Caki2 (cell line): Measurements from ENCODE around the gene DGKZ. TPM values are rescaled to one million over a fixed set of nuclear protein-coding genes. Genes with fewer than 3 reads are reported as not detected.

Source experiments
- DNase-seq: peaks from one replicate; pipeline ENCODE4 v3.0.0-alpha.2; 2015; ENCODE audit warnings: low read depth
- in situ Hi-C: cut with HindIII; loops from 2 replicates; pipeline ENCODE4 v1.10.0; 2016; ENCODE audit warnings: low sequenced_read_pairs, low pct_unique_long_range_greater_than_20kb, mixed read lengths
- total RNA-seq: library from RNA; depleted of rRNA; stranded (reverse); fragments of >200 nt; shearing (Covaris generic); gene quantifications from 2 replicates; pipeline ENCODE4 v1.2.3, GENCODE V29; 2014; ENCODE audit warnings: low replicate concordance

DGKZ gene
- total RNA-seq, 1 experiment from 2014 or later, result 17.2 TPM

DNA sequence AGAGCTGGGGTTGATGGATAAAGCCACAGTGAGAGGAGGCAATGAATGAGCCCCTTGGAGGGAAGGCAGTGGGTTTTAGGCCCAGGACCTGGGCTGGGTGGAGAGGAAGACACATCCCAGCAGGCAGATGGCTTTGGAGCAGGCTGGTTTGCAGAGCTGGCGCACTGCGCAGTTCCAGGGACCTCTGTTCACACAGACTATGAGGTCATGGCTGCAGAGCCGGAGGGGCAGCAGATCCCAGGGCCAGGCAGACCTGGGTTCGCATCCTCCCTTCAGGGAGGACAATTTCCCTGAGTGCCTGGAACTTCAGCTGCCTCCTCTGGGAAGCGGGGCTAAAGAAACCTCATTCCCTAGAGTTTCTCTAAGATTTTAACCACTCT is 28.2 kb upstream of the DGKZ start:
- DNase-seq, result no peak
- in situ Hi-C loops, result no loop called here

GRCh38 chr11:46321757-46322156 is 25.5 kb upstream of the DGKZ start:
- in situ Hi-C loops, result no loop called here
- DNase-seq, result no peak

- in situ Hi-C loops, result no loop called here
- DNase-seq, result no peak
These were observed 24.5 kb upstream of the DGKZ start for GRCh38 chr11:46322759-46323158.

DNA sequence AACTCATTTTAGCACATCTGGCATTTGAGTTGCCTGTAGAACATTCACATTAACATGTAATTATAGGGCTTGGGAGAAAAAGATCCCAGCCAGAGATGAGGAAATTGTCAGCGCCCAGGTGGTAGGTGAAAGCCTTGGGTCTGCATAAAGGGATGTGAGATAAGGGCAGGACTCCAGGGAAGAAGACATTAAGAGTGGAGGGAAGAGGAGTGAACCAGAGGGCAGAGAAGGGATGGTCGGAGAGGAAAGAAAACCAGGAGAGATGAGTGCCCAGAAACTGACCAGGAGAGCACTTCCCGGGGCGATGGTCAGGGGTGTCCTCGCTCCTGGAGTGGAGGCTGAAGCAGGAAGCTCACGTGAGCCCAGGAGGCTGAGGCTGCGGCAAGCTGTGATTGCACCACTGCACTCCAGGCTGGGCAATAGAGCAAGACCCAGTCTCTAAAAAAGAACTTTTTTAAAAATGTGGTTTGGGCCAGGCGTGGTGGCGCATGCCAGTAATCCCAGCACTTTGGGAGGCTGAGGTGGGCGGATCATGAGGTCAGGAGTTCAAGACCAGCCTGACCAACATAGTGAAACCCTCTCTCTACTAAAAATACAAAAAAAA is 20.3 kb upstream of the DGKZ start:
- in situ Hi-C loops, result no loop called here
- DNase-seq, result no peak

GRCh38 chr11:46327829-46328228 is 19.4 kb upstream of the DGKZ start:
- no peak for DNase-seq
- in situ Hi-C loops, result no loop called here

DNA sequence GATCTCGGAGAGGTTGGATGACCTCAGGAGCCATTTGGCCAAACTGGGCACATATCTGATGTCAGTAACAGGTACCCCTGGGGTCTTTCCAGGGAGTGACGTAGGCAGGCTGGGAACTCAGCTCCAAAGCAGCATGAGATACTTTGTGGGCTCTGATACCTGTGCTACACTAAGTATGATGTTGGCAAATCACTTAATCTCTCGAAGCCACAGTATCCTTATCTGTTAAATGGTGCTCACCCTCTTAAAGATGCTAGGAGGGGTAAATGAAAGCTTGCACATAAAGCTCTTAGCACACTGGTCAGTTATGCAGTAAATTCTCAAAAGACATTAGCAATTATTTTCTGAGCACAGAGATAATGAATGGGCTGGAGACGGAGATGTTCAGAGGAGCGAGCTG is 17.1 kb upstream of the DGKZ start:
- in situ Hi-C loops, result no loop called here
- no peak for DNase-seq

- no peak for DNase-seq
- in situ Hi-C loops, result no loop called here
These were observed 16.5 kb upstream of the DGKZ start for GRCh38 chr11:46330563-46331281.

GRCh38 chr11:46331282-46331984 is 15.8 kb upstream of the DGKZ start:
- in situ Hi-C loops, result no loop called here
- DNase-seq, result no peak

- in situ Hi-C loops, result no loop called here
- no peak for DNase-seq
These were observed 15.1 kb upstream of the DGKZ start for GRCh38 chr11:46332093-46332567.

GRCh38 chr11:46332568-46333393 is 14.5 kb upstream of the DGKZ start:
- in situ Hi-C loops, result no loop called here
- no peak for DNase-seq

GRCh38 chr11:46333394-46333947 is 13.8 kb upstream of the DGKZ start:
- no peak for DNase-seq
- in situ Hi-C loops, result no loop called here

- in situ Hi-C loops, result no loop called here
- no peak for DNase-seq
These were observed 13.1 kb upstream of the DGKZ start for GRCh38 chr11:46334211-46334610.

- no peak for DNase-seq
- in situ Hi-C loops, result no loop called here
These were observed 12.0 kb upstream of the DGKZ start for GRCh38 chr11:46335271-46335670.

- in situ Hi-C loops, result no loop called here
- DNase-seq, result no peak
These were observed 11.2 kb upstream of the DGKZ start for GRCh38 chr11:46335890-46336562.

GRCh38 chr11:46336563-46337180 is 10.6 kb upstream of the DGKZ start:
- DNase-seq, result no peak
- in situ Hi-C loops, result no loop called here

DNA sequence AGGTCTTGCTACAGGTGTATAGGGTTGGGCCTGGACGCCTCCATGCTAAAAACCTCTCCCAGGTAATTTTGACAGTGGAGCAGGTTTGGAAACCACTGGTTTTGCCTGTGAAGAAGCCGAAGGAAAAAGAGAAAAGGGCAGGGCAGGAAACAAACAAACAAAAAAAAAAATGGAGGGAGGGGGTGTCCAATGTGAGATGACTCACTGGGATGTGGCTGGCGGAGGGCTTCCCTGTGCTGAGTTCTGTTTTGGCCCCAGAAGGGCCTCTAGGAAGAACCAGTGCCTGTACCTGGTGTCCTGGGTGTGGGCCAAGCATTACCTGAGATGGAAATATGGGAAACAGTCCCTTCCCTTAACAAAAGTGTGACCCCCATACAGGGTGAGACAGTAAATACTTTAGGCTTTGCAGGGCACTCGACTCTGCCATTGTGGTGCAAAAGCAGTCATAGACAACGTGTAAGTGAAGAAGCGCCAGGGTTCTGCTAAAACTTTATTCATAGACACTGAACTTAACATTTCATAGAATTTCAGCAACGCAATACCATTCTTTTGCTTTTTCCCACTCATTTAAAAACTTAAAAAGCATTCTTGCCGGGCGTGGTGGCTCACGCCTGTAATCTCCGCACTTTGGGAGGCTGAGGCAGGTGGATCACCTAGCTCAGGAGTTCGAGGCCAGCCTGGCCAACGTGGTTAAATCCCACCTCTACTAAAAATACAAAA is 9.5 kb upstream of the DGKZ start:
- DNase-seq, result no peak
- in situ Hi-C loops, result no loop called here

DNA sequence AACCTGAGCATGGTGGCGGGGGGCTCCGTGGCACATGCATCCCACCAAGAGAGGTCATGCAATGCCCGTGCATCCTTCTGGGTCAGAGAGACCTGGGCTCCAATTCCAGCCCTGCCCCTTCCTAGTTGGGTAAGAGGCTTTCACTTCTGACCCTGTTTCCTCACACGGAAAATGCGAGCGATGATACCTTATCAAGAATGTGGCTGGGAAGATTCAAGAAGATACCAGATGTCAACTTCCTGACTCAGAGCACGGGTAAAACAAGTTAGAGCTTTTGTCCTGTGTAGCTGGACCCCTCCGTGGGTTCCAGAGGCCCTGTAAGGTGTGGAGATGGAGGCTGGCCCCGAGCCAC is 8.7 kb upstream of the DGKZ start:
- in situ Hi-C loops, result no loop called here
- no peak for DNase-seq
